Measurements from ENCODE around the gene RAB10.
"Not testable (repeated sequence)": the region's sequence is repeated elsewhere in the genome, so short reads cannot be mapped to it uniquely, and the experiment has no call there.

Gene RAB10

GRCh38 chr2:26100384-26100783 lies 66.5 kb downstream of the RAB10 start:
- no peak for DNase-seq

DNA sequence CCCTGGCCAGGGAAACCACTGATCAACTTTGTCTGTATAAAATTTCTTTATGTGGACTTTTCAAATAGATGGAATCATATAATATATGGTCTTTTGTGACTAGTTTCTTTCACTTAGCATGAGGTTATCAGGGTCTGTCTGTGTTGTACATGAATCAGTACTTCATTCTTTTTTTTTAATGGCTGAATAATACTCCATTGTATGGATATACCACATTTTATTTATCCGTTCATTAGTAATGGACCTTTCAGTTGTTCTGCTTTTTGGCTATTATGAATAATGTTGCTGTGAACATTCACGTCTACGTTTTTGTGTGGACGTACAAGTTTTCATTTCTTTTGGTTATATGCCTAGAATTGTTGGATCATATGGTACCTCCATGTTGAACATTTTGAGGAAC lies 69.9 kb downstream of the RAB10 start:
- DNase-seq: no peak

- DNase-seq: not testable (repeated sequence)
Observed at GRCh38 chr2:26108701-26109100, 74.8 kb downstream of the RAB10 start.

- no peak for DNase-seq
Observed at GRCh38 chr2:26112201-26112600, 78.3 kb downstream of the RAB10 start.

DNA sequence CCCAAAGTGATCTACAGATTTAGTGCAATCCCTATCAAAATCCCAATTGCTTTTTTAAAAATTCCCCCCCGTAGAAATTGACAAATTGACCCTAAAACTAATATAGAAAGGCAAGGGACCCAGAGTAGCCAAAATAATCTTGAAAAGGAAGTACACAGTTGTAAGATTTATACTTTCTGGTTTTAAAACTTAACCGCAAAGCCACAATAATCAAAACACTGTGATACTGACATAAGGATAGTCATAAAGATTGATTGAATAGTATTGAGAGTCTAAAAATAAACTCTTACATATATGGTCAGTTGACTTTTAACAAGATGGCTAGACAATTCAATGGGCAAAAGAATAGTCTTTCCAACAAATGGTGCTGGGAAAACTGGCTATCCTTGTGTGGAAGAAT lies 80.3 kb downstream of the RAB10 start:
- DNase-seq: no peak

- no peak for DNase-seq
Observed at GRCh38 chr2:26118682-26119081, 84.8 kb downstream of the RAB10 start.

DNA sequence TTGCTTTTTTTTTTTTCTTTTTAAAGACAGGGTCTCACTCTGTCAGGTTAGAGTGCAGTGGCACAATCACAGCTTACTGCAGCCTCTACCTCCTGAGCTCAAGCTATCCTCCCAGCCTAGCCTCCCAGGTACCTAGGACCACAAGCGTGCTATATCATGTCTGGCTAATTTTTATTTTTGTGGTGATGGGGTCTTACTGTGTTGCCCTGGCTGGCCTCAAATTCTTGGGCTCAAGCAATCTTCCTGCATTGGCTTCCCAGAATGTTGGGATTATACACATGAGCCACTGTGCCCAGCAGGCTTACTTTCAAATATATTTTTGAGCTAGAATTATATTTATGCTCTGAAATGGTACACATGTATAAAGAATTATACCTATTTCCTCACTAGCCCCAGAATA lies 85.6 kb downstream of the RAB10 start:
- DNase-seq: no peak

DNA sequence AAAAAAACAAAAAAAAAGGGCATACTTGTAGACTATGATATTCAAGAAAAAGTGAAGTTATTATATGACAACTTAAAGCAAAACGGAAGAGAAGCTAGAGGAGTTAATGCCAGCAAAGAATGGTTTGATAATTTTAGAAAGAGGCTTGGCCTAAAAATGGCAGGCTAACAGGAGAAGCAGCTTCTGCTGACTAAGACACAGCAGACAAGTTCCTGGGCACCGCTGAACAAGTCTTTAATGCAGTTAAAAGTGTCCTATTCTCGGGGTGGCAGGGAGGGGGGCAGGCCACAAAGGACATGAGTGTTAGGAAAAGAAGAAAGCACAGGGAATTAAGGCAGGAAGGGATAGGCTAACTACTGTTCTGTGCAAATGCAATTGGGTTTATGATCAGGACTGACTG lies 88.7 kb downstream of the RAB10 start:
- DNase-seq: no peak

DNA sequence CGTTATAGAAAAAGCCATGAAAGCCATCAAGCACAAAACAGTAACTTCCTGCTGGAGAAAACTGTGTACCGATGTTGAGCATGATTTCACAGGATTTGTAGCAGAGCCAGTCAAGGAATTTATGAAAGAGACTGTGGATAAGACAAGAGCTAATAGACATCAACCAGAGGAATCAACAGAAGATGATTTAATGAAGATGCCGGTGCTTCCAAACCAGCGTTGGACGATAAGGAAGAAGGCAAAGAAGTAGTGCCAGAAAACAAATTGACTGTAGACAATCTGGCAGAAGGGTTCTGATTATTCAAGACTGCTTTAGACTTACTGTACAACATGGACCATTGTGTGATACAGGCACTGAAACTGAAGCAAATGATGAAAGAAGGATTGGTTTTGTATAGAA lies 89.5 kb downstream of the RAB10 start:
- DNase-seq: no peak

- DNase-seq: no peak
Observed at GRCh38 chr2:26126074-26126473, 92.2 kb downstream of the RAB10 start.

- no peak for DNase-seq
Observed at GRCh38 chr2:26128176-26128575, 94.3 kb downstream of the RAB10 start.

GRCh38 chr2:26130763-26131162 lies 96.9 kb downstream of the RAB10 start:
- no peak for DNase-seq

GRCh38 chr2:26136451-26136850 lies 102.6 kb downstream of the RAB10 start:
- no peak for DNase-seq

- no peak for DNase-seq
Observed at GRCh38 chr2:26139269-26140183, 105.6 kb downstream of the RAB10 start.

GRCh38 chr2:26141145-26141769 lies 107.4 kb downstream of the RAB10 start:
- no peak for DNase-seq

DNA sequence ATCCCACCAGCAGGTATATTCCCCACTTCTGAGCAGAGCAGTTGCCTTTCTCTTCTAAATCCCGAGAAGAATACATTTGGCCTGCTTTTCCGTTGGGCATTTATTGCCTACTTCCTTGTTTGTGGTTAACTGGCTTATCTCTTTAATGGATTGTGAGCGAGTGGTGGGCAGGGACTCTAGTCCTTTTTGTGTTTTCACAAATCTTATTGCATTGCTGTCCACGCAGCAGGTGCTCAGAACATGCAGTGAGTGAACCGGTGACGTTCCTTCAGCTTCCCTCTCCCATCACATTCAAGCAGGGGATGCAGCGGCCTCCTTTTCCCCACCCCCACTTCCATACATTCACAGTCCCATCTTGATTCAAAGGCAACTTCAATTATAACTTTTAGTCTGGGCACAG lies 110.1 kb downstream of the RAB10 start:
- no peak for DNase-seq

- DNase-seq: peak; percentile 68
Observed at GRCh38 chr2:26144953-26145680, 111.2 kb downstream of the RAB10 start.

- DNase-seq: no peak
Observed at GRCh38 chr2:26148501-26148900, 114.6 kb downstream of the RAB10 start.

DNA sequence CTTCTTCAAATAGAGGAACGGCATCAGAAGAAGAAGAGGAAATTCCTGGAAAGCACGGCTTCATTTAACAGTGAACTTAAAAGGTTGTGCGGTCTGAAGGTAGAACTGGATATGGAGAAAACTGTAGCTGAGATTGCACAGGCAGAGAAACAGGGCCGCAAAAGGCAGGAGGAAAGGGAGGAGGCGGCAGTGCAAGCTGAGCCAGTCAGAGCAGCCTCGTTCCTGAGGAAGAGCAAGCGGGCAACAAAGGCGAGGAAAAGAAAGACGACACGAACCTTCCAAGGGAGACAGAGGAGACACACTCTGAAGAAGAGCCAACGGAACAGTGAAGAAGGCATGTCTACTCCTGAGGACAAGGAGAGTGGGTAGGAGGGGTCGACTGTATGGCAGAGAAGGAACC lies 116.4 kb downstream of the RAB10 start:
- no peak for DNase-seq

- DNase-seq: no peak
Observed at GRCh38 chr2:26157580-26157979, 123.7 kb downstream of the RAB10 start.

GRCh38 chr2:26161926-26162325 lies 128.0 kb downstream of the RAB10 start:
- DNase-seq: no peak

DNA sequence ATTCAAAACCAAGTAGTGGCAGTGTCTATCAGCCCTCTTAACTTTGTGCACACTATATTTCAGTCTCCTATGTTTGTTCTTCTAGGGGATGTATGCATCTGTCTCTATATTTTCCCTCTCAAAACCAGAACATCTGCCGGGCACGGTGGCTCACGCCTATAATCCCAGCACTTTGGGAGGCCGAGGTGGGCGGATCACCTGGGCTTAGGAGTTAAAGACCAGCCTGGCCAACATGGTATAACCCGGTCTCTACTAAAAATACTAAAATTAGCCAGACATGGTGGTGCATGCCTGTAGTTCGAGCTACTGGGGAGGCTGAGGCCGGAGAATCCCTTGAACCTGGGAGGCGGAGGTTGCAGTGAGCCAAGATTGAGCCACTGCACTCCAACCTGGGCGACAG lies 129.1 kb downstream of the RAB10 start:
- DNase-seq: no peak

- no peak for DNase-seq
Observed at GRCh38 chr2:26164231-26164630, 130.3 kb downstream of the RAB10 start.
